ENCODE measurements around the gene SELPLG.
"Not testable (repeated sequence)": the region's sequence is repeated elsewhere in the genome, so short reads cannot be mapped to it uniquely, and the experiment has no call there.

Gene SELPLG

GRCh38 chr12:108656247-108656646, 22.6 kb upstream of the SELPLG start:
- not testable (repeated sequence) for H3K4me3 ChIP-seq (ENCODE audit: low read depth in 1 of 2, low read length in 2 of 2); H3K9me3 ChIP-seq (ENCODE audit: control insufficient read depth in 1 of 2, low read length in 2 of 2); H3K4me1 ChIP-seq (ENCODE audit: control insufficient read depth in 1 of 2, insufficient read depth in 2 of 2, low read length in 2 of 2); H3K27me3 ChIP-seq (ENCODE audit: control insufficient read depth in 1 of 2, insufficient read depth in 2 of 2, low read length in 2 of 2); H3K9ac ChIP-seq (ENCODE audit: low read depth in 1 of 2, low read length in 2 of 2); H3K27ac ChIP-seq (ENCODE audit: low read depth, low read length)
- H3K36me3 ChIP-seq (ENCODE audit: control insufficient read depth in 1 of 2, insufficient read depth in 2 of 2, low read length in 2 of 2) = peaks cover 15 to 37% of the 10 kb centered on the region in 2 donors

GRCh38 chr12:108655812-108656175, 22.1 kb upstream of the SELPLG start:
- not testable (repeated sequence) for H3K27ac ChIP-seq (ENCODE audit: low read depth, low read length); H3K4me3 ChIP-seq (ENCODE audit: low read depth in 1 of 2, low read length in 2 of 2); H3K9me3 ChIP-seq (ENCODE audit: control insufficient read depth in 1 of 2, low read length in 2 of 2); H3K4me1 ChIP-seq (ENCODE audit: control insufficient read depth in 1 of 2, insufficient read depth in 2 of 2, low read length in 2 of 2); H3K9ac ChIP-seq (ENCODE audit: low read depth in 1 of 2, low read length in 2 of 2); H3K27me3 ChIP-seq (ENCODE audit: control insufficient read depth in 1 of 2, insufficient read depth in 2 of 2, low read length in 2 of 2)
- H3K36me3 ChIP-seq (ENCODE audit: control insufficient read depth in 1 of 2, insufficient read depth in 2 of 2, low read length in 2 of 2) = peaks cover 17 to 41% of the 10 kb centered on the region in 2 donors

GRCh38 chr12:108654622-108655021, 20.9 kb upstream of the SELPLG start:
- not testable (repeated sequence) for H3K4me1 ChIP-seq (ENCODE audit: control insufficient read depth in 1 of 2, insufficient read depth in 2 of 2, low read length in 2 of 2); H3K9me3 ChIP-seq (ENCODE audit: control insufficient read depth in 1 of 2, low read length in 2 of 2); H3K27me3 ChIP-seq (ENCODE audit: control insufficient read depth in 1 of 2, insufficient read depth in 2 of 2, low read length in 2 of 2); H3K4me3 ChIP-seq (ENCODE audit: low read depth in 1 of 2, low read length in 2 of 2); H3K27ac ChIP-seq (ENCODE audit: low read depth, low read length); H3K9ac ChIP-seq (ENCODE audit: low read depth in 1 of 2, low read length in 2 of 2)
- peaks cover 17 to 53% of the 10 kb centered on the region in 2 donors for H3K36me3 ChIP-seq (ENCODE audit: control insufficient read depth in 1 of 2, insufficient read depth in 2 of 2, low read length in 2 of 2)

GRCh38 chr12:108653922-108654321, 20.2 kb upstream of the SELPLG start:
- Histone ChIP-seq H3K27ac (ENCODE audit: low read depth, low read length) (no peak overlapping the region), H3K9me3 (ENCODE audit: control insufficient read depth in 1 of 2, low read length in 2 of 2) (no peaks in the 10 kb centered on the region), H3K4me1 (ENCODE audit: control insufficient read depth in 1 of 2, insufficient read depth in 2 of 2, low read length in 2 of 2) (no peaks in the 10 kb centered on the region), H3K4me3 (ENCODE audit: low read depth in 1 of 2, low read length in 2 of 2) (no peak overlapping the region), H3K36me3 (ENCODE audit: control insufficient read depth in 1 of 2, insufficient read depth in 2 of 2, low read length in 2 of 2) (peaks cover 18 to 58% of the 10 kb centered on the region in 2 donors), H3K27me3 (ENCODE audit: control insufficient read depth in 1 of 2, insufficient read depth in 2 of 2, low read length in 2 of 2) (no peaks in the 10 kb centered on the region), H3K9ac (ENCODE audit: low read depth in 1 of 2, low read length in 2 of 2) (no peak overlapping the region)

- Histone ChIP-seq H3K4me3 (ENCODE audit: low read depth in 1 of 2, low read length in 2 of 2) (no peak overlapping the region), H3K9me3 (ENCODE audit: control insufficient read depth in 1 of 2, low read length in 2 of 2) (no peaks in the 10 kb centered on the region), H3K4me1 (ENCODE audit: control insufficient read depth in 1 of 2, insufficient read depth in 2 of 2, low read length in 2 of 2) (no peaks in the 10 kb centered on the region), H3K27me3 (ENCODE audit: control insufficient read depth in 1 of 2, insufficient read depth in 2 of 2, low read length in 2 of 2) (no peaks in the 10 kb centered on the region), H3K36me3 (ENCODE audit: control insufficient read depth in 1 of 2, insufficient read depth in 2 of 2, low read length in 2 of 2) (peaks cover 19 to 58% of the 10 kb centered on the region in 2 donors), H3K9ac (ENCODE audit: low read depth in 1 of 2, low read length in 2 of 2) (no peak overlapping the region), H3K27ac (ENCODE audit: low read depth, low read length) (no peak overlapping the region)
Observed at GRCh38 chr12:108653082-108653516, 19.4 kb upstream of the SELPLG start.

GRCh38 chr12:108650083-108650482, 16.4 kb upstream of the SELPLG start:
- Histone ChIP-seq H3K27me3 (ENCODE audit: control insufficient read depth in 1 of 2, insufficient read depth in 2 of 2, low read length in 2 of 2) (no peaks in the 10 kb centered on the region), H3K36me3 (ENCODE audit: control insufficient read depth in 1 of 2, insufficient read depth in 2 of 2, low read length in 2 of 2) (peaks cover 31 to 74% of the 10 kb centered on the region in 2 donors), H3K9me3 (ENCODE audit: control insufficient read depth in 1 of 2, low read length in 2 of 2) (no peaks in the 10 kb centered on the region), H3K4me1 (ENCODE audit: control insufficient read depth in 1 of 2, insufficient read depth in 2 of 2, low read length in 2 of 2) (peaks cover 0 to 5% of the 10 kb centered on the region in 2 donors), H3K27ac (ENCODE audit: low read depth, low read length) (no peak overlapping the region), H3K4me3 (ENCODE audit: low read depth in 1 of 2, low read length in 2 of 2) (no peak overlapping the region), H3K9ac (ENCODE audit: low read depth in 1 of 2, low read length in 2 of 2) (no peak overlapping the region)

GRCh38 chr12:108649669-108650068, 16.0 kb upstream of the SELPLG start:
- no peaks in the 10 kb centered on the region for H3K27me3 ChIP-seq (ENCODE audit: control insufficient read depth in 1 of 2, insufficient read depth in 2 of 2, low read length in 2 of 2)
- peaks cover 31 to 74% of the 10 kb centered on the region in 2 donors for H3K36me3 ChIP-seq (ENCODE audit: control insufficient read depth in 1 of 2, insufficient read depth in 2 of 2, low read length in 2 of 2)
- H3K4me1 ChIP-seq (ENCODE audit: control insufficient read depth in 1 of 2, insufficient read depth in 2 of 2, low read length in 2 of 2) = peaks cover 0 to 5% of the 10 kb centered on the region in 2 donors

GRCh38 chr12:108649126-108649525, 15.4 kb upstream of the SELPLG start:
- no peaks in the 10 kb centered on the region for H3K27me3 ChIP-seq (ENCODE audit: control insufficient read depth in 1 of 2, insufficient read depth in 2 of 2, low read length in 2 of 2)
- H3K4me3 ChIP-seq (ENCODE audit: low read depth in 1 of 2, low read length in 2 of 2) = no peak overlapping the region
- no peak overlapping the region for H3K9ac ChIP-seq (ENCODE audit: low read depth in 1 of 2, low read length in 2 of 2)
- no peaks in the 10 kb centered on the region for H3K9me3 ChIP-seq (ENCODE audit: control insufficient read depth in 1 of 2, low read length in 2 of 2)
- peaks cover 31 to 71% of the 10 kb centered on the region in 2 donors for H3K36me3 ChIP-seq (ENCODE audit: control insufficient read depth in 1 of 2, insufficient read depth in 2 of 2, low read length in 2 of 2)
- H3K27ac ChIP-seq (ENCODE audit: low read depth, low read length) = no peak overlapping the region
- peaks cover 0 to 5% of the 10 kb centered on the region in 2 donors for H3K4me1 ChIP-seq (ENCODE audit: control insufficient read depth in 1 of 2, insufficient read depth in 2 of 2, low read length in 2 of 2)

More at GRCh38 chr12:108649669-108650068, 16.0 kb upstream of the SELPLG start:
- Histone ChIP-seq H3K4me3 (ENCODE audit: low read depth in 1 of 2, low read length in 2 of 2) (no peak overlapping the region), H3K27ac (ENCODE audit: low read depth, low read length) (no peak overlapping the region), H3K9ac (ENCODE audit: low read depth in 1 of 2, low read length in 2 of 2) (no peak overlapping the region), H3K9me3 (ENCODE audit: control insufficient read depth in 1 of 2, low read length in 2 of 2) (no peaks in the 10 kb centered on the region)

- H3K9ac ChIP-seq (ENCODE audit: low read depth in 1 of 2, low read length in 2 of 2) = no peak overlapping the region
- no peaks in the 10 kb centered on the region for H3K27me3 ChIP-seq (ENCODE audit: control insufficient read depth in 1 of 2, insufficient read depth in 2 of 2, low read length in 2 of 2)
- H3K9me3 ChIP-seq (ENCODE audit: control insufficient read depth in 1 of 2, low read length in 2 of 2) = no peaks in the 10 kb centered on the region
- H3K36me3 ChIP-seq (ENCODE audit: control insufficient read depth in 1 of 2, insufficient read depth in 2 of 2, low read length in 2 of 2) = peaks cover 31 to 68% of the 10 kb centered on the region in 2 donors
- H3K4me1 ChIP-seq (ENCODE audit: control insufficient read depth in 1 of 2, insufficient read depth in 2 of 2, low read length in 2 of 2) = peaks cover 0 to 5% of the 10 kb centered on the region in 2 donors
- no peak overlapping the region for H3K27ac ChIP-seq (ENCODE audit: low read depth, low read length)
- no peak overlapping the region for H3K4me3 ChIP-seq (ENCODE audit: low read depth in 1 of 2, low read length in 2 of 2)
Observed at GRCh38 chr12:108648371-108648770, 14.7 kb upstream of the SELPLG start.

- H3K27me3 ChIP-seq (ENCODE audit: control insufficient read depth in 1 of 2, insufficient read depth in 2 of 2, low read length in 2 of 2) = no peaks in the 10 kb centered on the region
- peaks cover 0 to 5% of the 10 kb centered on the region in 2 donors for H3K4me1 ChIP-seq (ENCODE audit: control insufficient read depth in 1 of 2, insufficient read depth in 2 of 2, low read length in 2 of 2)
- no peak overlapping the region for H3K4me3 ChIP-seq (ENCODE audit: low read depth in 1 of 2, low read length in 2 of 2)
- no peaks in the 10 kb centered on the region for H3K9me3 ChIP-seq (ENCODE audit: control insufficient read depth in 1 of 2, low read length in 2 of 2)
- no peak overlapping the region for H3K9ac ChIP-seq (ENCODE audit: low read depth in 1 of 2, low read length in 2 of 2)
- H3K27ac ChIP-seq (ENCODE audit: low read depth, low read length) = no peak overlapping the region
- peaks cover 31 to 68% of the 10 kb centered on the region in 2 donors for H3K36me3 ChIP-seq (ENCODE audit: control insufficient read depth in 1 of 2, insufficient read depth in 2 of 2, low read length in 2 of 2)
Observed at GRCh38 chr12:108647585-108648287, 14.0 kb upstream of the SELPLG start.

All from duodenal mucosa (tissue), 2 donors.